Ishikawa (cell line): ENCODE measurements around the gene EFNA3.

ENCODE experiments used
- CEBPB ChIP-seq: IDR thresholded peaks from 2 replicates; pipeline ENCODE4 v1.6.1; 2012
- CREB1 ChIP-seq: IDR thresholded peaks from 2 replicates; pipeline ENCODE4 v1.6.1; 2012; ENCODE audit warnings: low read depth
- EGR1 ChIP-seq: IDR thresholded peaks from 2 replicates; pipeline ENCODE4 v1.6.1; 2012
- EP300 ChIP-seq: IDR thresholded peaks from 2 replicates; pipeline ENCODE4 v1.6.1; 2012; ENCODE audit warnings: borderline replicate concordance
- FOXM1 ChIP-seq: IDR thresholded peaks from 2 replicates; pipeline ENCODE4 v1.6.1; 2012; ENCODE audit warnings: low read depth, borderline replicate concordance
- MAX ChIP-seq: IDR thresholded peaks from 2 replicates; pipeline ENCODE4 v1.6.1; 2012
- NFIC ChIP-seq: IDR thresholded peaks from 2 replicates; pipeline ENCODE4 v1.6.1; 2012
- RAD21 ChIP-seq: IDR thresholded peaks from 2 replicates; pipeline ENCODE4 v1.6.1; 2012; ENCODE audit warnings: low read depth
- REST ChIP-seq: IDR thresholded peaks from 2 replicates; pipeline ENCODE4 v1.6.1; 2012; ENCODE audit warnings: low read depth, mild to moderate bottlenecking
- TAF1 ChIP-seq: IDR thresholded peaks from 2 replicates; pipeline ENCODE4 v1.6.1; 2012; ENCODE audit warnings: low read depth, mild to moderate bottlenecking
- TCF12 ChIP-seq: IDR thresholded peaks from 2 replicates; pipeline ENCODE4 v1.6.1; 2012; ENCODE audit warnings: low read depth
- TEAD4 ChIP-seq: IDR thresholded peaks from 2 replicates; pipeline ENCODE4 v1.6.1; 2012
- USF1 ChIP-seq: IDR thresholded peaks from 2 replicates; pipeline ENCODE4 v1.6.1; 2012
- YY1 ChIP-seq: IDR thresholded peaks from 2 replicates; pipeline ENCODE4 v1.6.1; 2012; ENCODE audit warnings: low read depth
- ZBTB7A ChIP-seq: IDR thresholded peaks from 2 replicates; pipeline ENCODE4 v1.6.1; 2012; ENCODE audit warnings: low read depth

EFNA3 gene

GRCh38 chr1:155085504-155086127 lies 7.0 kb downstream of the EFNA3 start:
- TF ChIP-seq TCF12 (0 out of 2 replicates have a peak, but pooled peaks have one; percentile 9), ZBTB7A (no peak; the same call in 1 of the 2 replicates), MAX (peak; percentile 48; the same call in 1 of the 2 replicates)

- TF ChIP-seq EGR1 (no peak), TEAD4 (no peak), REST (no peak), CEBPB (no peak), USF1 (no peak), CREB1 (no peak), ZBTB7A (peak; percentile 1; the same call in 1 of the 2 replicates), TCF12 (no peak), YY1 (no peak), MAX (peak; percentile 4; the same call in 1 of the 2 replicates), RAD21 (no peak; the same call in 1 of the 2 replicates), TAF1 (no peak), NFIC (no peak)
Observed at GRCh38 chr1:155086128-155086741, 7.6 kb downstream of the EFNA3 start.

GRCh38 chr1:155086856-155087535 lies 8.4 kb downstream of the EFNA3 start:
- TF ChIP-seq CREB1 (no peak), TCF12 (no peak), FOXM1 (no peak), RAD21 (no peak), USF1 (no peak), TAF1 (no peak), MAX (no peak), REST (no peak), EGR1 (no peak), CEBPB (no peak), YY1 (no peak), ZBTB7A (no peak), EP300 (no peak), TEAD4 (no peak), NFIC (no peak)

GRCh38 chr1:155091071-155092051 lies 12.7 kb downstream of the EFNA3 start:
- TF ChIP-seq CEBPB (no peak), CREB1 (no peak), MAX (peak; percentile 87), FOXM1 (no peak), USF1 (peak; percentile 67), ZBTB7A (no peak), EP300 (no peak), TEAD4 (no peak), NFIC (no peak), YY1 (no peak), RAD21 (peak; percentile 76), TAF1 (no peak), EGR1 (no peak), REST (no peak), TCF12 (no peak)
